HG03558 (cell line): ENCODE data around the gene DOP1B.
"Not testable (repeated sequence)": the region's sequence is repeated elsewhere in the genome, so short reads cannot be mapped to it uniquely, and the experiment has no call there.

Experiments used
- ATAC-seq: cut with Tn5 transposase; IDR thresholded peaks from one replicate; pipeline ENCODE4 v1.9.1; 2021; ENCODE audit warnings: moderate number of reproducible peaks; ENCODE audit not compliant: unreplicated experiment; ENCODE audit errors: extremely low read depth

The DOP1B gene

GRCh38 chr21:36171336-36171735 lies 14.7 kb downstream of the DOP1B start:
- ATAC-seq = no peak

DNA sequence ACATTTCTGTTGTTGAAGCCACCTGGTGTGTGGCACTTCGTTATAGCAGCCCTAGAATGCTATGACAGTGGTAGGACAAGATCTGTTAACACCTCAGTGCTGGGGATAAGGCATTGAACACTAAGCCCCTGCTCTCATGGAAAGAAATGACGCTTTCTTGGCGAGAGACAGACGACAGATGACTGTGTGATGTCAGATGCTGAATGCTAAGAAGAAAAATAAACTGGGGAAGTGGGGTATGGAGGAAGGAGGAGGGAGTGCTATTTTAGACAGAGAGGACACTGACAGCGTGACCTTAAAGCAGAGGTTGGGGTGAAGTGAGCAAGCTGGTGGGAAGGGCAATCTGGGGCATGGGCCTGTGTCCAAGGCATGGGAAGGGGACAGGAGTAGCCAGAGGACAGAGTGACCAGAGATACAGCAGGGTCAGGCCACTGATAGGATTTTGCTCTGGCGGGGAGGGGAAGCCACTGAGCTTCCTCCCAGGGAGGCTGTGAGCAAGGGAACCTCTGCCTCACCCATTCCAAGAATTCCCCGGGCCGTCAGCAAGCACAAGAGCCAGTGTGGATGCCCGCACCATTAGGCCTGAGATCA lies 15.2 kb downstream of the DOP1B start:
- no peak for ATAC-seq

DNA sequence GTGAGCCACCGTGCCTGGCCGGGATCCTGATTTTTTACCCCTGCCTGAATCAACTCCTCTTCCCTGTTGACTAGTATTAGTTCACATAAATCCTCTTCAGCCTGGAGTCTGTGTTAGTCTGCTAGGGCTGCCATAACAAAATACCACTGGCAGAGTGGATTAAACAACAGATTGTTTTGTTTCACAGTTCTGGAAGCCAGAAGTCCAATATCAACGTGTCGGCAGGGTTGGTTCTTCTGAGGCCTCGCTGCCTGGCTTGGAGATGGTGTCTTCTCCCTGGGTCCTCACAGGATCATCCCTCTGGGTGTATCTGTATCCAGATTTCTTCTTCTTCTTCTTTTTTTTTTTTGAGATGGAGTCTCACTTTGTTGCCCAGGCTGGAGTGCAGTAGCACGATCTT lies 18.2 kb downstream of the DOP1B start:
- ATAC-seq = no peak

GRCh38 chr21:36175771-36176565 lies 19.3 kb downstream of the DOP1B start:
- ATAC-seq = no peak

DNA sequence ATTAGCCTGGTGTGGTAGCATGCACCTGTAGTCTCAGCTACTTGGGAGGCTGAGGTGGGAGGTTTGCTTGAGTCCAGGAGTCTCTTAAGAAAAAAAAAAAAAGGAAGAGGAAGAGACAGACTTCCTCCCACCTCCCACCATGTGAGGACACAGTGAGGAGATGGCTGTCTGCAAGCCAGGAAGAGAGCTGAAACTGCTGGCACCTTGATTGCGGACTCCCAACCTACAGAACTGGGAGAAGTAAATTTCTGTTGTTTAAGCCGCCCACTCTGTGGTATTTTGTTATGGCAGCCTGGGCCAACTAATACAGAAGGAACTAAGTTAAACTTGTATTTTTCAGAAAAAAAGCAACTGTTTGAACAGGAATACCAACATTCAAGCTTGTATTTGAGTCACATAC lies 21.7 kb downstream of the DOP1B start:
- no peak for ATAC-seq

- no peak for ATAC-seq
Observed at GRCh38 chr21:36179145-36179544, 22.5 kb downstream of the DOP1B start.

DNA sequence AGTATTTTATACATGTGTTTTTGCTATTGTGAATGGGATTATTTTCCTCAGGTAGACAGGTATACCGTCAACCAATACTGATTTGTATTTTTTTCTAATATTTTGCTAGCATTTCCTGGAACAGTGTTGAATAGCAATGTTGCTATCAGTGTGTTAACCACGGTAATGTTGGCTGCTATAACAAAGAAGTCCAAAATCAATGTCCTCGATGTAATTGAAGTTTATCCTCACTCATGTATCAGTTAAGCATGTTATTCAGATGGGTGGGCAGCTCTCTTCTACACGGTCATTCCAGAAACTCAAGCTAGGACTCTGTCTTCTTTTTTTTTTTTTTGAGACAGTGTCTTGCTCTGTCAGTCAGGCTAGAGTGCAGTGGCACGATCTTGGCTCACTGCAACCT lies 24.3 kb downstream of the DOP1B start:
- no peak for ATAC-seq

DNA sequence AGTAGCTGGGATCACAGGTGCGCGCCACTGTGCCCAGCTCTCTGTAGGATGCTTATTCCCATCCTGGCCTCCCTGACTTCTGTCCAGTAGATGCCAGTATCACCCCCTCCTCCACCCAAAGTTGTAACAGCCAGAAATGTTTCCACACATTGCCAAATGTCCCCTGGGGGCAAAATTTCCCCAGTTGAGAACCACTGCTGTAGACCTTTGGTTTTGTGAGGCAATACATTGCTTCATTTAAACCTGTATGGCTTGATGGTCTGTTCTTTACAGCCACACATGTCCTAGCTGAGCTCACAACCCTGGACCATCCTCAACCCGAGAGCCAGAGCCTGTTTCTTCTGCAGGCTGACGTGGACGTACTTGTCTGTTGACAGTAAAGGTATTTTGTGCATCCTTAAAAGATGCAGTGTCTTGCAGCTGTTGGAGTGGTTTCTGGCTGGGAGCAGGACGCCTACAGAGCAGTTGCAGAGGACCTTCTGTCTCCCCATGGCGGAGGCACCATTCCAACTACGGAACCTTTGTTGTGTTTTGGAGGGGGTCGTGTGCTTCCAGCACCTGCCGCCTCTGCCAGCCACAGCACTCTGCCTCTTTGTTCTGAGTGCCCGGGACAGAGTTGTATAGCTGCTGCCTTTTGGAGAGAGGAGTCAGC lies 26.6 kb downstream of the DOP1B start:
- no peak for ATAC-seq

DNA sequence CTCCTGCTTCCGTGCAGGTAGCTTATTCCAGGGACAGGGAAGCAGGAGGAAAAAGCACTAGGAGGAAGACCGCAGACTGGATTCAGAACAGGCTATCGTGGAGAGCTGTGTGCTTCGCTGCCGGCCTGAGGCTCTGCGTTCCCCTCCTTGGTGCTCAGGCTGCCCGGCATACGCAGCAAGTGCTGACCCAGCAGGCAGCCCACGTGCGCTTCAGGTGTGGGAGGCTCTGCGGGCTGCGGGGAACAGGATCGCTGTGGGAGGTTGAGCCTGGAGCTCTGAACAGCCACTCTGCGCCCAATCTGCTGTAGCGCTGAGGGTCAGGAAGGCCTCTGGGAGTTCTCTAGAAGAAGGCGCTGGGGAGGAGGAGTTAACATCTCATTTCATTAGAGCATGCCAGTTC lies 27.9 kb downstream of the DOP1B start:
- no peak for ATAC-seq

- ATAC-seq = no peak
Observed at GRCh38 chr21:36185523-36185922, 28.9 kb downstream of the DOP1B start.

GRCh38 chr21:36186081-36186480 lies 29.5 kb downstream of the DOP1B start:
- ATAC-seq = no peak

DNA sequence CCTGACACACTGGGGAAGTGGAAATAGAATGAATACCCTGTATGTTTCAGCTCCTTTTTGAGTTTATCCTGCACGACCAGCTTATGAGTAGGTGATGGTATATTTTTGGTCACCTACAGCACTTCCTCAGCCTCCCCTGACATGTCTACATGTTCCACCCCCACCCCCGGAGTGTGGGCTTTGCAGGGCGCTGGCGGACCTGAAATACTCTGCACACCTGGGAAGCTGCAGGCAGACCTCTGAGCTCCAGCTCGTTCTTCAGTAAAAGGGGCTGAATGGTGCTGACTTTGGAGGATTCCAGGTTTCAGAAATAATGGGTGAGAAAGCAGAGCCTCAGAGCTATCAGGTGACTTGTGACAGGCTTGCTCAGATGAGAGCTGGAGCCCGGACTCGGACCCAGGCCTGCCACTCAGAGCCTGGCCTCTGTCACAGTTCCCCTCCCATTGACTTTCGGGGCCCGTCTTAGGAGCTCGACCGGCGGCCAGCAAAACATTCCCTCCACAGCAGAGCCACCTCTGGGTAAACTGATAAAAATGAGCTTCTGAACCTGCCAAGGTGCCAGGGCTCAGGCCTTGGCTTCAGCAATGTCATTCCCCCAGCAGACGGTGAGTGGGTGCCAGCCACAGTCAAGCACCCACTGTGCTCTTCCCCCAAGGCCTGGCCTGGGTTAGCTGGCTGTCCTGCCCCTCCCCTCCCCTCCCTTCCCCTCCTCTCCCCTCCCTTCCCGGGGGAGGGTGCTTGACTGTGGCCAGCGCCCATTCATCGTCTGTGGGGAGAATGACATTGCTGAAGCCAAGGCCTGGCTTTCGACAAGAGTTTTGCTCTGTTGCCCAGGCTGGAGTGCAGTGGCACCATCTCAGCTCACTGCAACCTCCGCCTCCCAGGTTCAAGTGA lies 30.1 kb downstream of the DOP1B start:
- ATAC-seq = no peak

DNA sequence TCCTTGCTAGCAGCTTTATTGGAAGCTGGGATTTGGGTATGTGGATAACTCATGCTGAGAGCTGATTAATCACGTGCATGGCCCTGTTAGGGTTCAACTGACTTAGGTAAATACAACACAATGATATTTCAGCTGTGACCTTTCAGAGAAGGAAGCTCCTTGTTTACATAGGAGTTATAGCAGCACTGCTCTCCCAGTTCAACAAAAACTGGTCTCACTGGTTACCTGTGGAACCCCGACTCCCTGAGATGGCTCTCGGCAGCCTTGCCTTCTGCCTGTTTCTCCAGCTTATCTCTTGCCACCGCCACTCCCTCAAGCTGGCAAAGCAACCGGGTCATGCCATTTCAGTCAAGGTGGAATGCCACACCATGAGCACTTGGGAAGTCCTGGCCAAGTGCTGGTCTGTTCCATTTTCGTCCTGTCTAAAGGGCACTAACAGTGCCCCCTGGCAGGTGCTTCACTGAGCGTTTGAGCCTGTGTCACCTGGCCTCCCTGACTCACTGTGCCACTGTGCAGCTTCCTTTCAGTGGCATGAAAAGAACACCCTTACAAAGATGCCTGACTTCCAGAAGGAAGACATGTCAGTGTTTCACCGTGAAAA lies 31.6 kb downstream of the DOP1B start:
- ATAC-seq = no peak

GRCh38 chr21:36188937-36189336 lies 32.3 kb downstream of the DOP1B start:
- ATAC-seq = no peak

- no peak for ATAC-seq
Observed at GRCh38 chr21:36190736-36191135, 34.1 kb downstream of the DOP1B start.

DNA sequence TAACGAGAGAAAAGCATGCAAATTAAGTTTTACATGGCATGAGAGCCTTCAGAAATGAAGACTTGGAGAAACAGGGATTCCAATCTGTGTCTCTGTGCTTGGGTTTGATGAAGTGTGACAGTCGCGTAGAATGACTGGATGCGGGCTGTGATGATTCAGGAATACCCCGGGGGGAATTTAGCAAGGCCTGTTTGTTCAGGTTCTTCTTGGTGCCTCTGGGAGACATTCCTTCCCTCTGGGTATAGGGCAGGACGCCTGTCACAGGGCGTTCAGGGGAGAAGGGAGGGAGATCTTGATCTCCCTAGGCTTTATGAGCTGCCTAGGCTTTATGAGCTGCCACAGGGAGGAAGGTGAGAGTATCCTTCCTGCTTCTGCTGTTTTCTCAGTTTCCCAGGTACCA lies 36.6 kb downstream of the DOP1B start:
- ATAC-seq = no peak

DNA sequence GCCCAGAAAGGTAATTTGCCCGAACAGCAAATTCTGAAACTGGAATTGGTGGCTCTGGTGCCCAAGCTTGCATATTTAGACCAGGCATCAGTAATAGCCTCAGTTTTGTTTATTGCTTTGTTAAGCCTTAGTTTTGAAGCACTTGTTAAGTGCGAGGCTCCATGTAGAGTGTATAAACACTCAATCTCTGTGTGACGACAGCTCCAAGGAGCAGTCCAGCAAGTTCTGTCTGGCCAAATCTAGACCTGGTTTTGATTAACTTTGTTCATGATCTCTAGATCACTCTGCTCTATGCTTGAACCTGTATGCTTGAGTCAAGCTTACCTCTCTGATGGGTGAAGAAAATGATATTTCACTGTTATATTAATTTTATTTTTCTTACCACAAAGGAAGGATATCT lies 37.4 kb downstream of the DOP1B start:
- ATAC-seq = no peak

GRCh38 chr21:36195613-36196012 lies 39.0 kb downstream of the DOP1B start:
- ATAC-seq = no peak

DNA sequence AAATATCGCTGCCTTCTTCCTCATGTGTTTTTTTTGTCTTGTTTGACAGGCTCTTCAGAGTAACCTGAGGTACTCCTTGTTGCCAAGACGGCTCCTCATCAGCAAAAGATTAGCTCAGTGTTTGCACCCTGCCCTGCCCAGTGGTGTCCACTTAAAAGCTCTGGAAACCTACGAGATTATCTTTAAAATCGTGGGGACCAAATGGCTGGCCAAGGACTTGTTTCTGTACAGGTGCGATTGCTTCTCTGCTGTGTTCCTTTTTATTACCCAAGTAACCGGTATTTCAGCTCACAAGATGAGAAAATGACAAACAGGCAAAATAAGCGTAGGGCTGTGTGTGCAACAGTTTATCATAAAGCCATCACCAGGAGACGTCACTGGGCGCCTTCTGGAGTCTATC lies 42.4 kb downstream of the DOP1B start:
- ATAC-seq = no peak

GRCh38 chr21:36199575-36199974 lies 43.0 kb downstream of the DOP1B start:
- not testable (repeated sequence) for ATAC-seq
